Measurements from ENCODE around the gene BDNF.
"Not testable (repeated sequence)": the region's sequence is repeated elsewhere in the genome, so short reads cannot be mapped to it uniquely, and the experiment has no call there.

BDNF gene

DNA sequence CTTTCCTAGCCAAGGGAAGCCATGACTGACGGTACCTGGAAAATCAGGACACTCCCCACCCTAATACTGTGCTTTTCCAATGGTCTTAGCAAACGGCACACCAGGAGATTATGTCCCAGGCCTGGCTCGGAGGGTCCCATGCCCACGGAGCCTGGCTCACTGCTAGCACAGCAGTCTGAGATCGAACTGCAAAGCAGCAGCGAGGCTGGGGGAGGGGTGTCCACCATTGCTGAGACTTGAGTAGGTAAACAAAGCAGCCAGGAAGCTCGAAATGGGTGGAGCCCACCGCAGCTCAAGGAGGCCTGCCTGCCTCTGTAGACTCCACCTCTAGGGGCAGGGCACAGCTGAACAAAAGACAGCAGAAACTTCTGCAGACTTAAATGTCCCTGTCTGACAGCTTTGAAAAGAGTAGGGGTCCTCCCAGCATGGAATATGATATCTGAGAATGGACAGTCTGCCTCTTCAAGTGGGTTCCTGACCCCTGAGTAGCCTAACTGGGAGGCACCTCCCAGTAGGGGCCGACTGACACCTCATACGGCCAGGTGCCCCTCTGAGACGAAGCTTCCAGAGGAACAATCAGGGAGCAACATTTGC is 34.6 kb downstream of the BDNF start:
- not testable (repeated sequence) for DNase-seq

DNA sequence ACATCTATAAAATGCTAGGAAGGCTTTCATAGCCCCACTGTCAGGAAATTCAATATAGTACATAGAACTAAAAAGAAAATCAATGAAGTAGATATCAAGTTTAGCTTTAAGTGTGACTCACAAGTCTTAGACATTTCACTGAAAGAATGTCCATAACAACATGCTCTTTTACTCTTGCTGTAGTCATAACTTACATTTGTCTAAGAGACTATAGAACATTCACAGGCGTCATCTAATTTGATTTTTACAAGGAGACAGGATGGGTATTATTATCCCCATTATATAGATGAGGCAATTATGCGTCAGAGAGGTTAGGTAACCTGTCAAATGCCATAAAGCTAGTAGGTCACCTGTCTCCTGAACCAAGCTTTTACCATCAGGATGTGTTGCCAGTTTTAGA is 36.9 kb downstream of the BDNF start:
- no peak for DNase-seq

DNA sequence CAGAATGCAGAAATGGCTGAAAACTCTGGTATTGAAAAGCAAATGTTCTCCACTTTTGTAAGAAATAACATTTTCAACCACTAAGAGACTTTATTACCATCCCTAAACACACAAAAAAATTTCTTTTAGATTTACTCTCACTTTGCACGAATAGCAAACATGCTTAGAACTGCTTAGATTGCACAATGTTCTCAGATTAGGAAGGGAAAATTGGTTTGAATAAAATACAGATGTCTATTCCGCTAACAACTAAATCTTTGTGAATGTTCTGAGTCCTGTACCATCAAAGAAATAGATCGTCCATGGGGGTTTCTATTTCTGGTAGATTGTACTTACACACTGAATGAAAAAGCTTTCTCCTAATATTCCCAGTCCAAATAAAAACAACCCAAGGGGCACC is 40.1 kb downstream of the BDNF start:
- DNase-seq = no peak

DNA sequence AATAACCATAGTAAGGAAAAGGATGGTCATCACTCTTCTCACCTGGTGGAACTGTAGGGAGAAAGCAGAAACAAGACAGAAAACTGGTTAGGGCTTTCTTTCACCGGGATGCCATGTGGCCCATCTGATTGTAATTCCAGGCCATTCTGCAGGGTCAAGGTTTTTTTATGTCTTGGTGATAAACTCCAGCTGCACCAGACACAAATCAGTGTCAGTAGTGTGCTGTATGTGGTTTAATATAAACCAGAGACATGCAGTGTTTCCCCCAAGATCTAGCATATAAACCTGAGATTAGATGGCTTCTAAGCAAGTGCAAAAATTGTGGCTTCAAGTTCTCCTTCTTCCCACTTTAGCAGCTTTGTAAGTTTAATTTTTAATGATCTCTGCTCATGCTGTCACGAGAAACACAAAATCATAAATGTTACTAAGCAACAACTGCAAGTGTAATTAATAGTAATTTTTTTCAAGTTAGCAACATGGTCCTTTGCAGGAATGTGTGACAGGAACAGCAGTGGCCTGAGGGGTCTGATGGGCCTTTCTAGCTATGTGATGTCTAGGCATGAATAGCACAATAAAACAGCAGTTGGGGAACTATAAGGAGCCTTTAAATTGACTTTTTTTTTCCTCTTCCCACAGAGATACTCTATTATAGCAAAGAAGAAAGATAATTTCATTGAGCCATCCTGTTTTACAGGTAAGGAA is 41.6 kb downstream of the BDNF start:
- no peak for DNase-seq

DNA sequence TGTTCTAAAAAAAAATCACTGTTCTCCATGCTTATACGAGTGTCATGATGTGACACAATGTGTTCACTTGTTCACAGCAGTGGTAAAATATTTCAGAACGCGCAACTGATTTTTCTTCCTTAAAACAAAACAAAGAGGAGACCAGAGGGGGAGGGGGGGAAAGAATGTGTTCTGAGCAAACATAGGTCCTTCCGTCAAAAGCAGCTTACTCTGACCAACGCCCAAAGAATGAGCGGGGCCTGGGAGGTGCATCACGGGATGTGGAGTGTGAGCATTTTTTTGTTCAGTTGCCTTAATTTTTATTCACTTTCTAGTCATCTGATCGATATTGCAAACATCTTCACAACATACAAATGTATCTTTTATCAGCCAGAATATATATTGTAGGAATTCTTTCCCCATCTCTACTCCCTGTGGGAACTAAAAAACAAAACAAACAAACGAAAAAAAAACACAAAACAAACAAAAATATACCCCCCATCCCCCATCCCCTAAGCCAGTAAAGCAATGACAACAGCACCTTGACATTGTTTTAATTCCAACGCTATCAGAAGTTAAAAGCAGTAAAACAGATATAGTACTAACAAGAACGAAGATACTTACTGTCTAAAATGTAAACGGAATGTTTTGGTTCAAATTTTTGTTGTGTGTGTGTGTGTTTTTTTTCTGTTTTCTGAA is 43.3 kb downstream of the BDNF start:
- no peak for DNase-seq

DNA sequence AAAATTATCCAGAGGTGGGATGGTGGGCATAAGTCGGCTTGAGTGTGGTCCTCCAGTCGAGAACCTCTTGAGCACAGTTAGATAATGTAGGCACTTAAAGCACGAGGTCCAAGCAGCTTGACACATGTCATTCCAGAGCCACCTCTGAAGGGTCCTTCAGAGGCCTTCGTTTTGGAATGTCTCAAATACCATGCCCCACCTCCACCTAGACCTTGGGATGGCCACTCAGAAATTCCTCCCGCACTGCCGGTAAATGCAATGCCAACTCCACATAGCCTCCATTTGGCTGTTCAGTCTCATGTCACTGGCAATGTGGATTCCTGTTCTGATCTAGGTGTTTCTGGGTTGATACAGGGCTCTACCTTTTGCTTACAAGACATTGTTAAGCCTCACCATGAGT is 43.9 kb downstream of the BDNF start:
- no peak for DNase-seq

DNA sequence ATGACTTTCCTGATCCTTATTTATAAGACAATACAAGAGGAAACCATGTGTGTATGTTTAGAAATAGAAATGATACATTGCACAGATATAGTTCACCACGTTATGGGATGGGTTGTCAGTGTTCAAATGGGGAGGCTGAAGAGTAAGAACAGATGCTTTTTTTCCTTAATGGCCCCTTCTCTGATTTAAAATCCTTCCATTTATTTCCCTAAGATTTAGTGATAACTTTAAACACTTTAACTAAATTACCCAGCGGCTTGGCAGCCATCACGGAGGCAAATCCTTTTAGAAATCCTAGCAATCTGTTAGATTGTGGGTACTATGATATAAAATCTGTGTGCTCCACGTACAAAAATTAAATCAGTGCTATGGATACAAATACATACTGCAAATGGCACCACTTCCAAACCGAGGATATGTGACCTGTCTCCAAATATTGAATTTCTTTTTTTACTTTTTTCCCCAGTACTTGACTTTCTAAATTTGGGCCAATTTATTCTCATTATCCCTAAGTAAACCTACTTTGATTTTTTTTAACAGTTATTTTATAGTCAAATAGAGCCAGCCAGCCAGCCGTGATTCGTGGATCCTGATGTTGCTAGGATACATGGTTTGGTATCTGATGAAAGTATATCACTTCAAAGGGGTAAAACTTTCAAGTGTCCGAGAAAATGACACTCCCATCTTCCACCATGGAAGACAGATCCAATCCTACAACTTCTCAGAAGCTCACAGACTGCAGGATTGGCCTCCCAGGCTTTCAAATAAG is 46.1 kb downstream of the BDNF start:
- no peak for DNase-seq

DNA sequence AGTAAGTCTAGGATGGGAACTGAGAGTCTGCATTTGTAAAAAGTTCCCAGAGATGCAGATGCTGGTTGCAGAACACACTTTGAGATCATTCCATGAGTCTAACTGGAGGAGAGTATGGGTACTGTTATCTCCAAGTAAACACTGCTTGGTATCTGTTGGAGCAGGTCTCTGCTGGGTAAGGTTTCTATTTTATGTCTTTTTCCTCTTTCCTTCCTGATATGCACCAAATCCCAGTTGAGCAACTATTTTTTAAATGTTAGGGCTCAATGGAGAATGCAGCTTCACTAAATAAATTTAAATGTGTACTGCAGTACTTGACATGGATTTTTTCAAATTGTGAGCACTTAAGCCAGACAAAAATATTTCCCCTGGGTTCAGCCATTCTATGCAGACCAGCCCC is 48.5 kb downstream of the BDNF start:
- no peak for DNase-seq

DNA sequence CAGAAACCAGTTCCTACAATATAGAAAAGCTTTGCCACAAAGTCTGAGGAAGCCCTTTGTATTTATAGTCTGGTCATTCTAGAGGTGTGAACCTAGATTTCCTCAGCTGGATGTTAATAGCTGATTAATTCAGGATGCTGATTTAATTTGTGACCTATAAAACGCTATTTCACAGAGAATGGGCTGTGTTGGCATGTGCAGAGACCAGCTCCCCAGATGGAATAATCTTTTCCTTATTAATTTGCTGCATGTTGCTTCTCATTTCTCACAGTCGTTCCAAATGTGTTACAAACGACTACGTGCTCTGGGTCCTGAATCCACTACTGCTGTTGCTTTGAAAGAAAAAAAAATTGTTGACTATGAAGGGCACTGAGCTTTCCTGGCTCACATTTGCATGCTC is 49.3 kb downstream of the BDNF start:
- DNase-seq = no peak

DNA sequence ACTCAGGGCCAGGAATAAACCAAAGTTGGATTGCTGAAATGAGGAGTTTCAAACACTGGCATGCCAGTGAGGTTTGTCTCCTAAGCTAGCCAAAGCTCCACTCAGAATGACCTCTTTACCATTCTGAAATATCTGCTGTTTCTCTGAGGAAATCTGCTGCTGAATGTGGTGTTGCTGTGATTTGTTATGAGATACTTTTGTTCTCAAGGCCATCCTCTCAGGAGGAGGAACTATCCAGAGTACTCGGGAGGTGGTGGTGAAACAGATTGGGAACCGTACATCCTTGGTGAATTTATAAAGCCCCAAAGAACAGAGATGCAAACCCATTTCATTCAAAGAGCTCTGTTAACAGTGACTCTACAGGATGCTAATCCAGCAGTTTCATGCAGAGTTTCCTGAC is 50.5 kb downstream of the BDNF start:
- DNase-seq = no peak

DNA sequence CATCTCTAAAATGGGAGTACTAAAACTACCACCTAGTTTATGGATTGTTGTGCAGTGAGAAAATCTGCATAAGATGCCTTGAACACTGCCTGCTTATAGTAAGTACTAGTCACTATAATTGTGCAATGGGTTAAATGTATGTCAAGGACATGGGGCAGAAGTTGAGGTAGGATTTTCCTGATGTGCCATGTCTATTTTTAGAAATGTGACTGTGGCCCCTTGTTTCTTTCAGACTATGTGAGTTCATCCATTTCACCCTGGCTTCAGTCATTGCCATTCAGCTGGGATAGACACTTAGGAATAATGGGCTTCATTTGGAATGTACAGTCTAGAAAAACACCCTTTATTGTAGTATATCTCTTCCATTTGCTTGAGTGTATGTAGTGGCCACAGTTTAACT is 51.4 kb downstream of the BDNF start:
- DNase-seq = no peak

DNA sequence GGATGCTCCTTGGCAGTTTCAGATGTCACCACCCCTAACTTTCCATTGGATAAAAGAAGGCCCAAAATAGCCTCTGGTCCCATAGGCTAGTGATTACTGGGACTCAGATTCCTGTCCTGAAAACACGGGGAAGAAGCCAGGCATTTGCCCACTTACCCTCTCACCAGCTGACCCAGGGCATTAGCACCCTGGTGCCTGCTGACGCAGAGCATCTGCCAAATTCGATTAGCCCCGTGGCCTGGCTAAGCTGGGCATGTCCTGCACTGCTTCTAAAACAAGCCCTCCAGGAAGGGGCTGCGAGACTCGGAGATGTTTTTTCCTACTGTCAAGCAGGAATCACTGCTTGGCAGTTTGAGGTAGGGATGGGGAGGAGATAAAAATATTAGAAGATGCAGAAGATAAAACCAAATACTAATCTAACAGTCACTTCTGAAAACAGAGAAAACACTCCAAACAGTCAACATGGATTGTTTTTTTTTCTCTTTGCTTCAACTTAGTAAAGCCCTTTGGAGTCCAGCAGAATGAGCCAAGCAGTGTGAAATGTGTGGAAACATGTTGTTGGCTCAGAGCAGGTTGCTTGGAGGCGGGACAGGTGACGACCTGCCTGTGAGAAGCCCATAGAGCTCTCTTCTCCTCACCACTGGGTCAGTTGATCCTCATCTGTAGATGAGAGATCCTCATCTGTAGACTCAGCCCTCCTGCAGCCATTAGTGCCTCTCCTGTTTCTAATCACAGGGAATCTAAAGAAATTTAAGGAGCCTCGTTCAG is 54.0 kb downstream of the BDNF start:
- no peak for DNase-seq

DNA sequence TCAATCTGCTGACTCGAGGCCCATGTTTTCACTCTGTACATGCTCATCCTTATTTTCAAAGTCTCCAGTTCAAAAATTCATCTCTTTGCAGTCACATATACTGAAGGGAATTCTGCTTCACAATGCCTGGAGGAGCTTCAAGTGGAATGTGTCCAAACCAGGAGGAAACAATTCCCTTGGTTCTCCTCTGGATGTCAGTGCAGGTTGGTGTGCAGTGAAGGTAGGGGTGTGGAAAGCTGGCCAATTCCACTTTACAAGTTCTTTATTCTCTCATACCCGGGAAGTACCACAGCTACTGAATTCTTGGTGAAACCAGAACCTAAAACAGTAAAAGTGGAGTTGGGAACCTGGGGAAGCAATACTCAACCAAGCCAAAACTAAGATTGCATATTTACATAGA is 57.3 kb downstream of the BDNF start:
- DNase-seq = no peak

DNA sequence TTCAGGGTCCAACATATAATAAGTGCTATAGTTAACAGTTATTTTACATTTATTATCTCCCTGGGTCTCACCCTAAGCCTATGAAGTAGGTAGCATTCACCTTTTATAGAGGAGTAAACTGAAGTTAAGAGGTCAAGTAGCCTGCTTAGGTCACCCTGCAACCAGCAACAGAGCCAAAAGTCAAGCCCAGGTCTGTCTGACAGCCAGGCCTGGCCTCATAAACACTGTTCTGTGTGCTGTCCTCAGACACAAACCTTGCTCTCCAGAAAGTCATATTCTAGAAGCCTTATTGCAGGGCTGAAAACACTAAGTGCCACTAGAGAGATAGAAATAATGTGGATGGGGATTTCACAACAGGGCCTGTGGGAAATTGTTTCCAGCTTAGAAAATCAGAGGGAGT is 59.3 kb downstream of the BDNF start:
- no peak for DNase-seq

DNA sequence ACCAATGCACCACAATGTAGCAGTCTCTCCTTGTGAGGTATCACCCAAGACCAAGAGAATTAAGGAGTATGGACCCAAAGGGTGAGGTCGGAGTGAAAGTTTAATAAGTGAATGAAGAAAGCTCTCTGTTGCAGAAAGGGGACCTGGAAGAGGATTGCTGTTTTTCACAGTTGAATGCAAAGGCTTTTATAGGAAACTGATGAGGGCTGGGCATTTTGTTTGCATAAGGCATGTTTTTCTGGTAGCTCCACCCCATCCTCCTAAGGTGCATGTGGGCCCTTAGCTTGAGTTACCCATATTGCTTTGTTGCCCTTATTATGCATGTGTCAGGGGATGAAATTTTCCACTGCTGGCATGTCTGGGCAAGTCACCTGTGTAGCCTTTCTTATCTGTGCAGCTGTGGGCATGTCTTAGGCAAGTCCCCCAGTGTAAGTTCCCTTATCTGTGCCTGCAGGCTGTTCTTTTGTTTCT is 64.7 kb downstream of the BDNF start:
- no peak for DNase-seq

DNA sequence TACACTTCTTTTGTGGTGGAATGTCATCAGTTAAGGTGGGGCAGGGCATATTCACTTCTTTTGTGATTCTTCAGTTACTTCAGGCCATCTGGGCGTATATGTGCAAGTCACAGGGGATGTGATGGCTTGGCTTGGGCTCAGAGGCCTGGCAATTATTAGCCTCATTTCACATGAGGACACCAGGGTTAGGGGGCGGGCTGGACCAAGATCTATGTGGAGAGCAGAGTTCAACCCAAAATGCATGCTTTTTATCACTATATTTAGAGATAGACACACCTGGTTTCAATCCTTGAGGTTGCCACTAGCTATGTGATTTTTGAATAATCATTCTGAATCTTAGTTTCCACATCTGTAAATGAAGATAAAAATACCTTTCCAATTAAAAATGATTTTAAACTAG is 65.5 kb downstream of the BDNF start:
- not testable (repeated sequence) for DNase-seq

DNA sequence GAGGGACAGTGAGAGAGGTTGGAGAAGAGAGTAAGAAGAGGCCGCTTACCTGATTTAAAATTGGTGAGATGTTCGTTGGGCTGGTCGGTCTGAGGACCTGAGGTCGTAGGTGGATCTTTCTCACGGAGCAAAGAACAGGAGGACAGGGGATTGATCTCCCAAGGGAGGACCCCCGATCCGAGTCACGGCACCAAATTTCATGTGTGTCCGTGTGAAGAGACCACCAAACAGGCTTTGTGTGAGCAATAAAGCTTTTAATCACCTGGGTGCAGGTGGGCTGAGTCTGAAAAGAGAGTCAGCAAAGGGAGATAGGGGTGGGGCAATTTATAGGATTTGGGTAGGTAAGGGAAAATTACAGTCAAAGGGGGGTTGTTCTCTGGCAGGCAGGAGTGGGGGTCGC is 66.0 kb downstream of the BDNF start:
- DNase-seq = not testable (repeated sequence)

DNA sequence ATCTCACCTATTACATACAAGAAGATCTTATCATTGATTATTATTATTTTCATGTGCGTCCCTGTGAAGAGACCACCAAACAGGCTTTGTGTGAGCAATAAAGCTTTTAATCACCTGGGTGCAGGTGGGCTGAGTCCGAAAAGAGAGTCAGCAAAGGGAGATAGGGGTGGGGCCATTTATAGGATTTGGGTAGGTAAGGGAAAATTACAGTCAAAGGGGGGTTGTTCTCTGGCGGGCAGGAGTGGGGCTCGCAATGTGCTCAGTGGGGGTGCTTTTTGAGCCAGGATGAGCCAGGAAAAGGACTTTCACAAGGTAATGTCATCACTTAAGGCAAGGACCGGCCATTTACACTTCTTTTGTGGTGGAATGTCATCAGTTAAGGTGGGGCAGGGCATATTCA is 71.2 kb downstream of the BDNF start:
- not testable (repeated sequence) for DNase-seq

DNA sequence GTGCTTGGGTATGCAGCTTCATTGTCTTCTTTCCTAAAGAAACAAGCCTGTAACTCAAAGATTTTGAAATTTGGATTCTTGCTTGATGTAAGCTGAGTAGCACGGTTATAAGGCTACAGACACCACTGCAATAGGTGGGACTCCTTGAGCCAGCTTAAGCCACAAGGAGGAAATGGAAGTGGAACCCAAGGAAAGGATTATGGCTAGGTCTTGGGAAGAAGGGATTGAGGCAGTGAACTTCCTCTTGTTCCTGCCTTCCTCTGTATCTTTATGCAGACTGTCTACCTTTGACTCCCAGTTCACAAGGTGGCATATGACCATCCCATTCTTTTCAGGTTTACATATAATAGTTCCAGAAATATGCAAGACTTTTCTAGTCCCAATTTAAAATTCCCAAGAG is 72.3 kb downstream of the BDNF start:
- no peak for DNase-seq

DNA sequence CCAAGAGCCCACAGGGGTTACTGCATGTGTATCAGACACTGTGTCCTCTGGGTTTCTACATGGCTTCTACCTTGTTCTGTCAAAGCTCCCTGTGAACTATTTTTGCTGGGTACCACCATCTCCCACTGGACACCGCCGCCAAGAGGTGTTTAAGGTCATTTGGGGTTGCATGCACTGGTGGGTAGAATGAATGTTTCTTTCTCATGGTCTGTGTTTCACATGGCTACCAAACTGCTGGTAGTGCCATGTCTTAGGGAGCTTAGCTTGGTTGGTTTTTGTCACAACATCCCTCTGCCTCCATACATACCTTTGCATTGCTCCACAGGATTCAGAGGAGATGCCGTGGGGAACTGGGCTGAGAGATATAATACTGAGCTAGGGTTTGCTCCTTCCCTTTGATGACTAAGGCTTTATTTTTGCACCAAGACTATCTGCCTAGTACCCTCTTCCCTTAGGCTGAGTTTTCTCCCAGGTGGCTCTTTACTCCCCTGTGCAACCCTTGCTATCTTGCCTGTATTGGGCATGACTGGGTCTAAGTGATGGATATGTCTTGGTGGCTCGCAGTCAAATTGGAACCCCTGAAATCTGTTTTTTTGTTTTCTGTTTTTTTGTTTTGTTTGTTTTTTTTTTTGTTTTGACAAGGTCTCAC is 73.2 kb downstream of the BDNF start:
- DNase-seq = no peak

DNA sequence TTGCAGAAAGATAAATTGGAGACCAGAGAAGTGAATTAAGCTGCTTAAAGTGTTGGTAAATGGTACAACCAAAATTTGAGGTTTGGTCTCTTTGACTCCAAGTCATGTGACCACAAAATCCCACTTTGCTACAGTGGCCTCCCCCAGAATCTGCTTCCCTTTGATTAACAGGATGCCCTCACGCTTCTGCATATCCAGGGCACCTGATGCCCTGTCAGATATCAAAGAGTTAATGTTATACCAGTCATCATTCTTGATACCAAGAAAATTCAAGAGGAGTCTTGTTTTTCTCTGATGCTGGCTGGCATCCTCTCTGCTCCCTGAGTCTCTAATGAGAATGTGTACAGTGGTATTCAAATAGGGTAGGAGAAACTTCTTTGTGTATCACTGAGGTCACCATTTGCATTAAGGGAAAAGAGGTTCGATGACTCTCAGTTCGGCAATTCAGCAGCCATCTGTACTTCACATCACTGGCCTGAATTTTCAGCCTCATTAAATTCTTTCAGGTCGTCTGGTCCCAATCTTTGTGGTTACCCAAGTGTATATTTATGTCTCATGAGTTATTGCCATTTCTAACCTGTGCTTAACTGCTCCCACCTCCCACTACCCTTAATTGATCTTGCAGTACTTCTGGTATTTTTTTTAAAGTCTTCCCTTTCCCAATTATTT is 73.9 kb downstream of the BDNF start:
- DNase-seq = no peak
